ENCODE measurements around the gene KNSTRN. TPM values are rescaled to one million over a fixed set of nuclear protein-coding genes. Genes with fewer than 3 reads are reported as not detected.

KNSTRN gene
- total and polyA plus RNA-seq, 2 of the 4 experiments (the other 2 are of a cell fraction) = 33.1 to 73.5 TPM

- H4K20me1 ChIP-seq (ENCODE audit: insufficient read depth, low read length) = no peaks in the 10 kb centered on the region
- WGBS, 2 experiments (ENCODE audit: extremely low coverage in 2 of 2, insufficient read length in 1 of 2) = no CpG with 5 or more reads among the region's 1 CpG
- DNase-seq (no peak), ATAC-seq (ENCODE audit: low read depth) (no peak)
- H3K14ac ChIP-seq (replicated peaks; ENCODE audit: low read depth, low read length) = no peak overlapping the region
- intact Hi-C loops (cut with micrococcal nuclease) (no loop called here), dilution Hi-C loops (cut with HindIII; ENCODE audit: low sequenced_read_pairs, unreplicated experiment) (no loop called here), in situ Hi-C loops (cut with MboI; ENCODE audit: low sequenced_read_pairs) (no loop called here)
- no peak overlapping the region for H4K5ac ChIP-seq (ENCODE audit: low read depth, low read length)
- no peak overlapping the region for H2AK5ac ChIP-seq (ENCODE audit: low read depth, low read length)
- H3K27me3 ChIP-seq (ENCODE audit: control insufficient read depth, insufficient read depth, low read length) = peaks cover 26% of the 10 kb centered on the region
- no peaks in the 10 kb centered on the region for H3K36me3 ChIP-seq (ENCODE audit: control insufficient read depth, insufficient read depth, low read length)
- H3K4ac ChIP-seq (ENCODE audit: low read depth, low read length) = no peak overlapping the region
- H3K9me1 ChIP-seq (ENCODE audit: insufficient read depth, low read length) = no peaks in the 10 kb centered on the region
- ChIA-PET CTCF (interaction anchor here (1.7 to 4.2 kb wide), 2 partner anchors 12 to 14 kb away, joined by 5 to 15 read pairs; no protein-coding TSS in a partner anchor), POLR2A (ENCODE audit: unreplicated experiment) (interaction anchor here (0.6 to 0.9 kb wide), 2 partner anchors 15 to 25 kb away, joined by 3 read pairs; no protein-coding TSS in a partner anchor)
- H3K4me2 ChIP-seq (ENCODE audit: low read depth, low read length) = no peak overlapping the region
- H3K23ac ChIP-seq (ENCODE audit: low read depth, low read length) = no peak overlapping the region
- H2BK15ac ChIP-seq (ENCODE audit: low read depth, low read length) = no peak overlapping the region
- no peak overlapping the region for H2AFZ ChIP-seq (replicated peaks; ENCODE audit: low read length, poor library complexity)
- H2BK5ac ChIP-seq (ENCODE audit: low read depth, low read length, poor library complexity, severe bottlenecking) = no peak overlapping the region
- no peak overlapping the region for H3K4me3 ChIP-seq (ENCODE audit: insufficient read depth, low read depth, low read length)
- no peak overlapping the region for H2AK9ac ChIP-seq (replicated peaks; ENCODE audit: low read depth, low read length, poor library complexity)
- no peaks in the 10 kb centered on the region for H3K79me1 ChIP-seq (ENCODE audit: low read depth in 1 of 2, low read length in 2 of 2)
- H4K91ac ChIP-seq (ENCODE audit: insufficient read depth, low read depth, low read length) = no peak overlapping the region
- BruUV-seq (replicated peaks) = no TSS peak
- no peak overlapping the region for H3K56ac ChIP-seq (ENCODE audit: extremely low read depth, insufficient read depth, low read length)
- H3K27ac ChIP-seq (ENCODE audit: insufficient read depth, low read length) = no peak overlapping the region
- H3K9ac ChIP-seq (ENCODE audit: low read depth, low read length) = no peak overlapping the region
- H4K8ac ChIP-seq (ENCODE audit: low read depth in 2 of 2, low read length in 2 of 2) = no peak overlapping the region
- H2BK120ac ChIP-seq (ENCODE audit: low read depth, low read length) = no peak overlapping the region
- H3K9me3 ChIP-seq (ENCODE audit: control insufficient read depth, insufficient read depth, low read length) = no peaks in the 10 kb centered on the region
- H3K18ac ChIP-seq (ENCODE audit: low read depth, low read length) = no peak overlapping the region
- peaks cover 6% of the 10 kb centered on the region; the same call in 1 of the 2 replicates for H3K4me1 ChIP-seq (ENCODE audit: control insufficient read depth, insufficient read depth, low read length)
- TF ChIP-seq MXI1 (IDR thresholded peaks at IDR 0.05; ENCODE audit: borderline replicate concordance, low read depth, low read length) (no peak), POLR2A (IDR thresholded peaks at IDR 0.05; ENCODE audit: low read depth, low read length) (no peak), CHD1 (IDR thresholded peaks at IDR 0.05; ENCODE audit: low read depth, low read length) (no peak), RAD21 (IDR thresholded peaks at IDR 0.05; ENCODE audit: low read length) (no peak), ELK1 (IDR thresholded peaks at IDR 0.05; ENCODE audit: borderline replicate concordance, low read depth, low read length) (no peak), USF2 (IDR thresholded peaks at IDR 0.05; ENCODE audit: low read depth, low read length) (no peak), FOS (IDR thresholded peaks at IDR 0.05; ENCODE audit: low read depth, low read length) (no peak), NFE2L2 (IDR thresholded peaks at IDR 0.05; ENCODE audit: low read depth, low read length) (no peak), CTCF (conservative IDR thresholded peaks at IDR 0.05; ENCODE audit: low read depth, low read length) (no peak), RFX5 (IDR thresholded peaks at IDR 0.05; ENCODE audit: low read depth, low read length) (no peak), CEBPB (IDR thresholded peaks at IDR 0.05; ENCODE audit: low read depth, low read length) (no peak), SMC3 (IDR thresholded peaks at IDR 0.05; ENCODE audit: low read depth, low read length) (no peak), MAZ (IDR thresholded peaks at IDR 0.05; ENCODE audit: borderline replicate concordance, low read depth, low read length) (no peak), BHLHE40 (IDR thresholded peaks at IDR 0.05; ENCODE audit: low read depth, low read length) (no peak), RCOR1 (IDR thresholded peaks at IDR 0.05; ENCODE audit: insufficient replicate concordance, low read length) (no peak), MAFK (IDR thresholded peaks at IDR 0.05; ENCODE audit: low read depth, low read length) (no peak)
- H2BK20ac ChIP-seq (ENCODE audit: low read depth, low read length) = no peak overlapping the region
These were observed 25.3 kb upstream of the KNSTRN start for GRCh38 chr15:40357246-40357645.
